Right ventricle myocardium superior (tissue), 1 donor: ENCODE measurements around the gene HMCN1. TPM values are rescaled to one million over a fixed set of nuclear protein-coding genes. Genes with fewer than 3 reads are reported as not detected.

ENCODE experiments used
- ATAC-seq: fragments of 200-7000 bp; cut with Tn5 transposase; one replicate; pipeline ENCODE4 v1.9.1; 2020; ENCODE audit warnings: mild to moderate bottlenecking; ENCODE audit not compliant: poor library complexity
- DNase-seq: peaks from one replicate; pipeline ENCODE4 v3.0.0-alpha.2; 2020
- intact Hi-C: fragments of 100-400 bp; cut with DNase I; formaldehyde crosslinking; loops from one replicate; pipeline ENCODE4 v1.11.2; 2022
- total RNA-seq: library from RNA; stranded (reverse); fragmentation: NEBNext Ultra II Directional; extraction: Animal tissue kit (Norgen Biotek cat#: 25700); gene quantifications from one replicate; pipeline ENCODE4 v1.2.1, GENCODE V29; 2021
- donor health status: DM: no; HTN: yes; CAD: no; lungs with severe emphysema.

Gene HMCN1
- total RNA-seq, 1 donor from 2014 or later = 5.7 TPM

DNA sequence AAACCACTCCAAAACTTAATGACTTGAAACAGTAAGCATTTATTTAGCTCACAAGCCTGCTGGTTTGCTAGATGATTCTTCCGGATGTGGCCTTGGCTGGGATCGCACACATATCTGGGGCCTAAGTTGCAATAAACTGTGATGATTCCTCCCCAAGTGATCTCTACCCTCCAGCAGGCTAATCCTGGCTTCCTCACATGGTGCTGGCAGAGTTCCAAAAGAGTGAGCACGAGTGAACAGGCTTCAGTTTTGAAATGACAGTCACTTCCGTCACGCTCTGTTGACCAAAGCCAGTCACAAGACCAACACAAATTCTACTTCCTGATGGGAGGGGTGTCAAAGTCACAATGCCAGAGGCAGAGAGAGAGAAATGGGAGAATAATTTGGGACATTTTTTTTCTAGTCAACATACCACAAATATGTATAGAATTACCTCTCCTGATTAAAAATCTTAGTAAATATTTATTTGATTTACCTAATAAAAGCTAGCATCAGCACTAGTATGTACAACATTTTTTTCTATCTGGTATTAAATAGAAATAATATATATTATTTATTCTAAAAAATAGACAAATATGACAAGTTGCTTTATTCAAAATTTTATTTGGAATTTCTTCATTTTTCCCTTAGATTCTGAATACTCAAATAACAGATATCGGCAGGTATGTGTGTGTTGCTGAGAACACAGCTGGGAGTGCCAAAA lies 348.2 kb downstream of the HMCN1 start:
- intact Hi-C loops = no loop called here
- DNase-seq (peak; percentile 73), ATAC-seq (peak; percentile 89)

DNA sequence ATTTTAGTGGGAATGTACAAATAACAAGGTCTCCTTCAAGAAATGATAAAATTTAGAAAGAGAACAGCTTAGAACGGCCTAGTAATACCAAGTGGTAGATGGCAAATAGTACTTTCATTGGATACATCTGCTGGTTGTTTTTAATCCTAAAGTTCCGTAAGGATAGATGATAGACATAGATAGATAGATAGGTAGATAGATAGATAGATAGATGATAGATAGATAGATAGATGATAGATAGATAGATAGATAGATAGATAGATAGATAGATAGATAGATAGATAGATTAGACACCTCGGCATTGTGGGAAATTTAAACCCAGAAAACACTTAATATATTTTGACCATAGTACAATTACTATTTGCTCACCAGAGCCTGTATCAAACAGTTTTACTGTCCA lies 352.4 kb downstream of the HMCN1 start:
- intact Hi-C loops = no loop called here
- DNase-seq (no peak), ATAC-seq (no peak)

DNA sequence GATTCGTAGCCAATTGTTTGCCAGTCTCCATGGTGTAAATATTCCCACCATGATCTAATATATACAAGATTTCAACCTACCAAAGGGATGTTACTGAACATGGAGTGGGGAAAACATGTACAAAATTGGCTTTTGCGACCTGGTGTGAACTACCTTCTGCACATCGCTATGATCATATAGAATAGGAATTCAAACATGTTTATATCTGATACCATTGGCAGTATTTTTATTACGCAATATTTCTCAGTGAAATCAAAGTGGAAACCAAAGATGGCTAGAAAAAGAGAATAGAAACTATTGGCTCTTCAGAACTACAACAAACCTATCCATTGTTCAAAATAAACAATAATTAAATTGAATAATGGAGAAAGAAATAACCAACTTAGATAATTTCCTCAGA lies 355.7 kb downstream of the HMCN1 start:
- intact Hi-C loops = no loop called here
- ATAC-seq = no peak
- DNase-seq = no peak

- ATAC-seq (no peak), DNase-seq (no peak)
- intact Hi-C loops = no loop called here
Measured at GRCh38 chr1:186091222-186091720, 357.1 kb downstream of the HMCN1 start.

DNA sequence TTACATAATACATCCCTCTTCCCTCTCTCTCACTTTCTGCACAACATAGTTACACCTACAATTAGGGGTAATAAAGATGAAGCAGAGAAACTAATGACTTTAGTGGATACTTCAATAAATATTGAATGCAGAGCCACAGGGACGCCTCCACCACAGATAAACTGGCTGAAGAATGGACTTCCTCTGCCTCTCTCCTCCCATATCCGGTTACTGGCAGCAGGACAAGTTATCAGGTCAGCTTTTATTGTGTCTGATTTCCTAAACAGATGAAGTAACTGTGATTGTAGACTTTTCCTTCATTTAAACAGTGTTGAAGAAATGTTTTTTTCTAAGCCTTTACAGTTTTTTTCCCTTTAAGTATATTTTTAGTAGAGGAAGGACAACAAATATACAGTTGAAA lies 359.2 kb downstream of the HMCN1 start:
- intact Hi-C loops = no loop called here
- peak; percentile 66 for ATAC-seq
- no peak for DNase-seq

- intact Hi-C loops = no loop called here
- no peak for ATAC-seq
- DNase-seq = no peak
Measured at GRCh38 chr1:186094172-186094571, 360.0 kb downstream of the HMCN1 start.

DNA sequence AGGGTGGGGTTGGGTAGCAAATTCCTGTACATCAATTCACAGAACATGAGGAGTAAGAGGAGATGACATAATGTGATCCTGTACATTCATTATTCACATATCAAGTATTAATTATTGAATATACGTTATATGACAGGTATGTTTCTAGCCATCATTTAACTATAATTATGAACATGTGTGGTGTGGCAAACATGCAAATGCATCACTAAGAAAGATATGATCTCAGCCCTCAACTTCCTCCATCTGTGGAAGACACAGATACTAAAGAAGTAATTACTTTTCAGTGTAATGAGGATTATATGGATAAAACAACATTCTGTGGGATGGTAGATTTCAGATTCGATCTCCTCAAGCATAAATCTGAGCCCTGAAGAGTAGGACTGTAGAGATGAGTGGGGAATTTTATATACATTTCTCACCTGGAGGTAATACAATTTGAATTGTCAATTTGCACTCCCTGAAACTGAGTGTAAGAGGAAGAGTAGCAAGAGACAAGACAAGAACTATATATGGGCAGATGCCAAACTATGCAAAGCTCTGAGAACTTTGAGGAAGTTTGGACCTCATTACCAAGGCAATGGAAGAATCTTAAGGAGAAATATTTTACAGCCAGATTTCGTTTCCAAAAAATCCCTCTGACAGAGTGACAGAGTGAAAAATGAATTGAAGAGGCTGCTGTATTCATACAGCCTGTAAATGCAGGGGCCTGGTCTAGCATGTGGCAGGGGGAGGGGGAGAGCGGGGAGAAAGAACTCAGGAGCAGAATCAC lies 365.3 kb downstream of the HMCN1 start:
- no peak for ATAC-seq
- intact Hi-C loops = no loop called here
- DNase-seq = no peak

- ATAC-seq (no peak), DNase-seq (no peak)
- intact Hi-C loops = no loop called here
Measured at GRCh38 chr1:186102107-186102506, 367.9 kb downstream of the HMCN1 start.

DNA sequence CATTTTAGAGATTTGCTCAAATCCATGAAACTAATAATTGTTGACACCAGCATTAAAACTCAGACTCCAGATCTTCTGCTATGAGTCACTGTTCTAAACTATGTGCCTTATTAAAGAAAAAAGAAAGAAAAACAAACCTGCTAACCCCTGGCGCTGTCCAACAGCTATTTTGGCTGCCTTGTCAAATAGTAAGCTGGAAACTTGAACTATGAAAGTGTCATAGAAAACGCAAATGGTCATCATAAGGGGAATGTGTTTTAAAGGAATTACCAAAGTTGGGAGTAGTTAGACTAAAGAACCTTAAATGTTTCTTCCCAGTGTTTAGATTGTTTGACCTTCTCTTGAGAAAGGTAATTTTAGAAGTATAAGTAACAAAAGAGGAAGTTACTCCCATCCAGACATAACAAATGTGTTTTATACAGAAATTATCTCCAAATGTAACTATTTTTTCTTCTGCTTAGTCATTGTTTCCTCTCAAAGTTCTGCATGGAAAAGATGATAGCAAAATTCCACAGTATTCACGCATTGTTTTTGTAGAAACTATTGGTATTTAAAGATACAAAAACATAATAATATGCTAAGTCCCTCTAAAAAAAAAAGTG lies 368.5 kb downstream of the HMCN1 start:
- DNase-seq (no peak), ATAC-seq (peak; percentile 52)
- intact Hi-C loops = no loop called here

DNA sequence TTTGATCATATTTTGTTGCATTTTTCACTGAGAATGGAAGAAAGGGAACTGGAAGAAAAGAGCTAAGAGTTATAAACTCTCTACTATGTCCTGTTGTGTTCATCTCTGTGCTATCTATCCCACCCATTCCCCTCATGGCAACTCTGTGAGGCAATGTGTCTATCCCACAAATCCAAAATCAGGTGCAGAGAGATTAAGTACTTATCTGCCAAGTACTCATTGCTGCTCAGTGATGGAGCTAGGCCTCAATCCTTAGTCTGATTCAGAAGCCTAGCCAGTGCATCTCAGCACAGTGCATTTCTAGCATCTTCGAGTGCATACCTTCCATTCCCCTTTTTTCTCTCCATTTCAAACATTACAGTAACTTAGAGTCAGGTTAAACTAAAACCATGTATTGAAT lies 370.3 kb downstream of the HMCN1 start:
- intact Hi-C loops = no loop called here
- ATAC-seq (no peak), DNase-seq (no peak)

- no peak for DNase-seq
- intact Hi-C loops = no loop called here
- ATAC-seq = no peak
Measured at GRCh38 chr1:186112280-186112679, 378.1 kb downstream of the HMCN1 start.

GRCh38 chr1:186113461-186113860 lies 379.3 kb downstream of the HMCN1 start:
- intact Hi-C loops = no loop called here
- DNase-seq (no peak), ATAC-seq (no peak)

DNA sequence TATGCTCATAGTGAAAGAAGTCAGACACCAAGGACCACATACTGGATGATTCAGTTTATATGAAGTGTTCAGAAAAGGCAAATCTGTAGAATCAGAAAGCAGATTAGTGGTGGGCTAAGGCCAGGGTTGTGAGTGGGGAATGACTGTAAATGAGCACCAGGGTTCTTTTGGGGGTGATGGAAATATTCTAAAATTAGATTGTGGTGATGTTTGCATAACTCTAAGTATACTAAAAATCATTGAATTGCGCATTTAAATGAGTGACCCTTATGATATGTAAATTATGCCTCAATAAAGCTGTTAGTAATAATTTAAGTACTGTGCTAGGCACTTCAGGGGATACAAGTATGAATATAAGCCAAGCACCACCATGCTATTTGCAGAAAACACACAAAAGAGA lies 384.5 kb downstream of the HMCN1 start:
- intact Hi-C loops = no loop called here
- DNase-seq (no peak), ATAC-seq (no peak)

DNA sequence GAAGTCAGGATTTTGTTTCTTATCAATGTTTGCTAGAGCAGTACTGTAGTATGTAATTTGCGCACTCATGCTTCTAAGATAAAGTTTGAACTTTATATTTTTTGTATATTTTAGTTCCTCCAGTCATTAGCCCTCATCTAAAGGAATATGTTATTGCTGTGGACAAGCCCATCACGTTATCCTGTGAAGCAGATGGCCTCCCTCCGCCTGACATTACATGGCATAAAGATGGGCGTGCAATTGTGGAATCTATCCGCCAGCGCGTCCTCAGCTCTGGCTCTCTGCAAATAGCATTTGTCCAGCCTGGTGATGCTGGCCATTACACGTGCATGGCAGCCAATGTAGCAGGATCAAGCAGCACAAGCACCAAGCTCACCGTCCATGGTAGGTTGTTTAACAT lies 388.6 kb downstream of the HMCN1 start:
- ATAC-seq (no peak), DNase-seq (no peak)
- intact Hi-C loops = no loop called here

DNA sequence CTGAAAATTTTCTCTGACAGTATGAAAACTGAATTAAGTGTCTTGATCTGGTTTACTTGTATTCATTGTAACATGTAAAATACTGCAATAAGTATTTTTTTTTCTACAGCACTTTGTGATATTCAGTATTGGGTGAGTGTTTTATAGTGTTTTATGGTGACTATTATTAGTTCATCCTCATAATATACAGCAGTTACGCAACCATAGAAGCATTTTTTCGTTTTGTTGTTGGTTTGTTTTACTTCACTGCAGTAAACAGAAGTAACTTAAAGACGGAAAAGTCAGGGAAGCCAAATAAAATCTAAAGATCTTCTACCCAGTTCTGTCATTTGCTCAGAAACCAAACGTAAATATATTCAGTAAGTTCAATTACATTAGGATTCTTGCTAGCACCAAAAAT lies 390.8 kb downstream of the HMCN1 start:
- intact Hi-C loops = no loop called here
- DNase-seq = no peak
- ATAC-seq = no peak

DNA sequence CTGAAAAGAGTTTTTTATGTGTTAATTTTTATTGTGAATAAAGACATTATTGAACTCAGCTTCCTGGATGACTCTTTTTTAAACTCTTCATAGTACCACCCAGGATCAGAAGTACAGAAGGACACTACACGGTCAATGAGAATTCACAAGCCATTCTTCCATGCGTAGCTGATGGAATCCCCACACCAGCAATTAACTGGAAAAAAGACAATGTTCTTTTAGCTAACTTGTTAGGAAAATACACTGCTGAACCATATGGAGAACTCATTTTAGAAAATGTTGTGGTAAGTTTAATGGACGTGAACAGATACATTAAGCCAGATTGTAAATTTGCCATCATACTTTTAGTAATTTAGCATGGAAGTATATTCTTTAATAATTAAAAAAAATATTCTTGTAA lies 391.3 kb downstream of the HMCN1 start:
- DNase-seq (no peak), ATAC-seq (no peak)
- intact Hi-C loops = no loop called here

GRCh38 chr1:186129758-186130157 lies 395.6 kb downstream of the HMCN1 start:
- no peak for DNase-seq
- intact Hi-C loops = no loop called here

GRCh38 chr1:186139115-186139514 lies 404.9 kb downstream of the HMCN1 start:
- intact Hi-C loops = no loop called here
- ATAC-seq (no peak), DNase-seq (no peak)

More at GRCh38 chr1:186129758-186130157, 395.6 kb downstream of the HMCN1 start:
- no peak for ATAC-seq

DNA sequence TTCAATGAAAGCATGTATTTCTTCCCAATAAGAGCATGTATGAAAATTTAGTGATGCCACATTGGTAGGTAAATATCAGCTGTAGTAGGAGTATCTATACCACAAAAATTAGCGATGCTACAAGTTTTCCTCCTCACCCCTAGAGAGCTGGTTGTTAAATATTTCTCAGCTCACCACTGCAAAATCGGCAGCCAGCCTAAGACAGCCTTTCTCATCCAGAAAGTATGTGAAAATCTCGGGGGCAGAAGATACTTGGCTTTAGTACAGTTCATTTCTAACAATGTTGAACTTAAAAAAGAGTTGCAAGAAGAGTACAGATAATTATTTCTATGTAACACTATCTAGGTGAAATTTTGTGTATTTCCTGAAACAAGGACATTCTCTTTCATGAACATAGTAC lies 405.5 kb downstream of the HMCN1 start:
- no peak for DNase-seq
- intact Hi-C loops = no loop called here
- no peak for ATAC-seq

DNA sequence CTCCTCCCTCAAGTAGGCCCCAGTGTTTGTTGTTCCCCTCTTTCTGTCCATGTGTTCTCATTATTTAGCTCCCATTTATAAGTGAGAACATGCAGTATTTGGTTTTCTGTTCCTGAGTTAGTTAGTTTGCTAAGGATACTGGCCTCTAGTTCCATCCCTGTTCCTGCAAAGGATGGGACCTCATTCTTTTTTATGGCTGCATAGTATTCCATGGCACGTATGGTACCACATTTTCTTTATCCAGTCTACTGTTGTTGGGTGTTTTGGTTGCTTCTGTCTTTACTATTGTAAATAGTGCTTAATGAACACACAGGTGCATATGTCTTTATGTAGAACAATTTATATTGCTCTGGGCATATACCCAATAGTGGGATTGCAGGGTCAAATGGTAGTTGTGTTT lies 408.0 kb downstream of the HMCN1 start:
- ATAC-seq (no peak), DNase-seq (no peak)
- intact Hi-C loops = no loop called here
